Endothelial cell of umbilical vein (primary cell): ENCODE measurements around the gene DCUN1D4. TPM values are rescaled to one million over a fixed set of nuclear protein-coding genes. Genes with fewer than 3 reads are reported as not detected.

Experiments
- BruUV-seq: library from RNA; stranded (reverse); fragments of 400-500 nt; replicated peaks from 2 replicates; lab custom pipeline; 2021; lab: Mats Ljungman, UMichigan
- CTCF ChIA-PET: fragments of 300-600, 350-600 bp; sonication (Branson Sonifier 250); formaldehyde crosslinking; loops from one replicate; lab custom pipeline; 2021; ENCODE audit warnings: antibody characterized with exemption, inconsistent platforms; lab: Charles Lee
- POLR2A ChIA-PET: fragments of 300-600, 350-600 bp; sonication (Branson Sonifier 250); formaldehyde crosslinking; loops from one replicate; lab custom pipeline; 2021; ENCODE audit warnings: antibody characterized with exemption, inconsistent platforms; lab: Charles Lee
- DNase-seq: peaks from one replicate; pipeline ENCODE4 v3.0.0-alpha.2; 2011; ENCODE audit warnings: low read depth, low spot score
- FAIRE-seq: peaks from 2 replicates; lab custom pipeline; 2011; peaks lifted over from hg19 to GRCh38; lab: Jason Lieb, UNC
- H2AFZ ChIP-seq: 2 replicates; pipeline ENCODE4 v1.6.0; 2012; ENCODE audit warnings: low read depth, low read length, control low read depth, inconsistent platforms
- H3K27ac ChIP-seq: 2 replicates; pipeline ENCODE4 v1.5.1; 2011; ENCODE audit warnings: low read depth, mild to moderate bottlenecking, control low read depth, low read length, moderate library complexity; ENCODE audit not compliant: insufficient read depth
- H3K27me3 ChIP-seq, 2 experiments: 2 replicates each; pipeline versions ENCODE4 v1.6.0 to v1.6.1; 2011; ENCODE audit warnings: low read length in 2 of 2, mixed read lengths in 1 of 2; ENCODE audit not compliant: control insufficient read depth in 2 of 2, insufficient read depth in 2 of 2
- H3K36me3 ChIP-seq, 2 experiments: 2 replicates in 1 of 2; 3 replicates in 1 of 2; pipeline ENCODE4 v1.5.1; 2011; ENCODE audit warnings: low read length in 2 of 2, mild to moderate bottlenecking in 1 of 2, moderate library complexity in 1 of 2; ENCODE audit not compliant: control insufficient read depth in 2 of 2, insufficient read depth in 2 of 2; ENCODE audit errors: extremely low read depth in 1 of 2
- H3K4me1 ChIP-seq: 3 replicates; pipeline ENCODE4 v1.5.1; 2011; ENCODE audit warnings: mild to moderate bottlenecking, low read length; ENCODE audit not compliant: control insufficient read depth, insufficient read depth; ENCODE audit errors: extremely low read depth
- H3K4me2 ChIP-seq: 2 replicates; pipeline ENCODE4 v1.6.1; 2011; ENCODE audit warnings: low read length, control low read depth, mixed read lengths; ENCODE audit not compliant: insufficient read depth
- H3K4me3 ChIP-seq, 3 experiments: fragments of 200-600 bp in 1 of 3; sonication (generic), shearing (Covaris generic) in 1 of 3; replicated peaks in 1 of 3; 2 replicates each; pipeline ENCODE4 v1.5.1; 2011 to 2016; ENCODE audit warnings: control low read depth in 3 of 3, low read length in 3 of 3, mild to moderate bottlenecking in 2 of 3, inconsistent platforms in 1 of 3, low read depth in 1 of 3, moderate library complexity in 1 of 3; ENCODE audit not compliant: insufficient read depth in 1 of 3
- H3K79me2 ChIP-seq: 2 replicates; pipeline ENCODE4 v1.6.0; 2012; ENCODE audit warnings: low read length, inconsistent platforms; ENCODE audit not compliant: control insufficient read depth, insufficient read depth
- H3K9ac ChIP-seq: replicated peaks from 2 replicates; pipeline ENCODE3; 2011; ENCODE audit warnings: low read length, control low read depth; ENCODE audit not compliant: insufficient read depth; ENCODE audit errors: extremely low read depth
- H3K9me1 ChIP-seq: replicated peaks from 3 replicates; pipeline ENCODE4 v1.6.0; 2011; ENCODE audit warnings: mild to moderate bottlenecking, low read length; ENCODE audit not compliant: control insufficient read depth, insufficient read depth; ENCODE audit errors: extremely low read depth
- H3K9me3 ChIP-seq: replicated peaks from 2 replicates; pipeline ENCODE4 v1.5.1; 2012; ENCODE audit warnings: low read length, inconsistent platforms; ENCODE audit not compliant: control insufficient read depth, insufficient read depth
- H4K20me1 ChIP-seq: replicated peaks from 2 replicates; pipeline ENCODE3; 2011; ENCODE audit warnings: mild to moderate bottlenecking, low read length; ENCODE audit not compliant: control insufficient read depth, insufficient read depth; ENCODE audit errors: extremely low read depth
- EZH2 ChIP-seq: IDR thresholded peaks from 2 replicates; pipeline ENCODE4 v1.6.1; 2012; ENCODE audit warnings: borderline replicate concordance, low read depth, mild to moderate bottlenecking, moderate library complexity, low read length, inconsistent platforms; ENCODE audit not compliant: severe bottlenecking
- FOS ChIP-seq: IDR thresholded peaks from 2 replicates; pipeline ENCODE4 v1.6.1; 2011; ENCODE audit warnings: mild to moderate bottlenecking, low read length, moderate library complexity, borderline replicate concordance; ENCODE audit not compliant: insufficient read depth
- GATA2 ChIP-seq: IDR thresholded peaks from 2 replicates; pipeline ENCODE4 v1.7.0; 2011; ENCODE audit warnings: low read depth, mild to moderate bottlenecking, moderate library complexity, mixed read lengths, low read length; ENCODE audit not compliant: insufficient read length, insufficient read depth
- JUN ChIP-seq: IDR thresholded peaks from 2 replicates; pipeline ENCODE4 v1.6.1; 2011; ENCODE audit warnings: borderline replicate concordance, low read depth; ENCODE audit not compliant: insufficient read length, insufficient read depth
- MYC ChIP-seq: IDR thresholded peaks from one replicate; pipeline ENCODE4 v1.6.1; 2011; ENCODE audit warnings: mild to moderate bottlenecking, low read depth, low read length
- POLR2A ChIP-seq: IDR thresholded peaks from 2 replicates; pipeline ENCODE4 v1.6.1; 2012; ENCODE audit warnings: low read depth, mild to moderate bottlenecking, control low read depth, low read length
- POLR2AphosphoS5 ChIP-seq: IDR thresholded peaks from 2 replicates; pipeline ENCODE4 v1.6.1; 2012; ENCODE audit warnings: low read depth, mild to moderate bottlenecking, control low read depth, low read length, moderate library complexity; ENCODE audit not compliant: insufficient read depth
- dilution Hi-C: fragments of 300-500 bp; cut with MboI; formaldehyde crosslinking; loops from one replicate; pipeline ENCODE4 v1.15.0; 2019; ENCODE audit warnings: low sequenced_read_pairs; ENCODE audit not compliant: extremely low pct_ligation_motif_present
- intact Hi-C: fragments of 100-400 bp; cut with micrococcal nuclease; formaldehyde crosslinking; loops from one replicate; pipeline ENCODE4 v1.10.0; 2022
- polyA plus RNA-seq, 4 experiments: library from polyadenylated mRNA; depleted of rRNA in 3 of 4; stranded (reverse) in 3 of 4; unstranded in 1 of 4; fragments of >200 nt; gene quantifications; 2 replicates each; pipeline versions ENCODE4 v1.2.1 to v1.2.3, GENCODE V29; 2011 to 2012; ENCODE audit warnings: missing spikeins in 1 of 4
- total RNA-seq: library from RNA; stranded (reverse); gene quantifications from 2 replicates; pipeline ENCODE4 v1.2.3, GENCODE V29; 2021
- TF ChIP-seq, protein P1 (sequence below), 2 donors: IDR thresholded peaks; 1 replicate in 1 of 2; 2 replicates in 1 of 2; pipeline ENCODE4 v1.5.1; 2011; ENCODE audit warnings: low read length in 2 of 2, mild to moderate bottlenecking in 2 of 2, moderate library complexity in 2 of 2, control low read depth in 1 of 2, inconsistent platforms in 1 of 2, low read depth in 1 of 2; ENCODE audit not compliant: insufficient read depth in 1 of 2; ENCODE audit errors: extremely low read depth in 1 of 2
- TF ChIP-seq, protein P2 (sequence below): IDR thresholded peaks from 2 replicates; pipeline ENCODE4 v1.6.1; 2011; ENCODE audit not compliant: insufficient read depth, insufficient read length

Gene DCUN1D4
- total and polyA plus RNA-seq, 2 donors (not counting 3 experiments of a cell fraction or from before 2014, with no cell fraction given): 24.8 to 50.6 TPM

DNA sequence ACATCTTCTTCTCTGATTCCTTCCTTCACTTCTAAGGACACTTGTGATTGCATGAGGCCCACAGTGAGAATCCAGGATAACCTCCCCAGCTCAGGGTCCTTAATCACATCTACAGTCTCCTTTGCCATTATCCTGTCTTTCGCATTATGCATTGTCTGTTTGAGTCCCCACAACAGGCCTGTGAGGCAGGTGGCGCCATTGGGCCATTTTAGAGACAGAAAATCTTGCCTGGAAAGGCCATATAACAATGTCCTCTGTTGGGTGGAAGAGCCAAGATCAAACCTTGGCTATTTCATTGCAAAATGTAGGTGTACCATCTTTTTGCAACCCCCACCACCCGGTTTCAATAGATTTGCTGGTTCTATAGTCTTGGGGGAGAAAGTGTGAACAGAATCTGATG lies 11.8 kb upstream of the DCUN1D4 start:
- ChIA-PET CTCF (interaction anchor here (0.6 to 3.5 kb wide), 7 partner anchors 12 to 196 kb away, joined by 3 to 13 read pairs (median 3); partner anchors contain the start of gene DCUN1D4), POLR2A (no interaction called here)
- Histone ChIP-seq H3K79me2 (no peaks in the 10 kb centered on the region), H3K9me1 (no peaks in the 10 kb centered on the region), H3K4me2 (no peak overlapping the region), H2AFZ (no peak overlapping the region), H3K9me3 (no peaks in the 10 kb centered on the region), H3K9ac (no peak overlapping the region), H3K4me1 (no peaks in the 10 kb centered on the region), H4K20me1 (no peaks in the 10 kb centered on the region), H3K36me3 (no peaks in the 10 kb centered on the region), H3K4me3 (no peak overlapping the region), H3K27me3 (peaks cover 13% of the 10 kb centered on the region in 2 experiments), H3K27ac (no peak overlapping the region)
- BruUV-seq: no TSS peak
- TF ChIP-seq, protein P1, sequence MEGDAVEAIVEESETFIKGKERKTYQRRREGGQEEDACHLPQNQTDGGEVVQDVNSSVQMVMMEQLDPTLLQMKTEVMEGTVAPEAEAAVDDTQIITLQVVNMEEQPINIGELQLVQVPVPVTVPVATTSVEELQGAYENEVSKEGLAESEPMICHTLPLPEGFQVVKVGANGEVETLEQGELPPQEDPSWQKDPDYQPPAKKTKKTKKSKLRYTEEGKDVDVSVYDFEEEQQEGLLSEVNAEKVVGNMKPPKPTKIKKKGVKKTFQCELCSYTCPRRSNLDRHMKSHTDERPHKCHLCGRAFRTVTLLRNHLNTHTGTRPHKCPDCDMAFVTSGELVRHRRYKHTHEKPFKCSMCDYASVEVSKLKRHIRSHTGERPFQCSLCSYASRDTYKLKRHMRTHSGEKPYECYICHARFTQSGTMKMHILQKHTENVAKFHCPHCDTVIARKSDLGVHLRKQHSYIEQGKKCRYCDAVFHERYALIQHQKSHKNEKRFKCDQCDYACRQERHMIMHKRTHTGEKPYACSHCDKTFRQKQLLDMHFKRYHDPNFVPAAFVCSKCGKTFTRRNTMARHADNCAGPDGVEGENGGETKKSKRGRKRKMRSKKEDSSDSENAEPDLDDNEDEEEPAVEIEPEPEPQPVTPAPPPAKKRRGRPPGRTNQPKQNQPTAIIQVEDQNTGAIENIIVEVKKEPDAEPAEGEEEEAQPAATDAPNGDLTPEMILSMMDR (IDR thresholded peaks at IDR 0.05; ENCODE audit: extremely low read depth in 1 of 2, insufficient read depth in 1 of 2, low read depth in 1 of 2, low read length in 2 of 2): peak; percentile 54 to 62
- TF ChIP-seq POLR2A: no peak
- dilution Hi-C loops (no loop called here), intact Hi-C loops (loop anchor here (1.0 kb wide), 1 partner anchor 195 kb away; no protein-coding TSS in a partner anchor)
- peak; percentile 60 for DNase-seq
- peak; percentile 77 for FAIRE-seq

DNA sequence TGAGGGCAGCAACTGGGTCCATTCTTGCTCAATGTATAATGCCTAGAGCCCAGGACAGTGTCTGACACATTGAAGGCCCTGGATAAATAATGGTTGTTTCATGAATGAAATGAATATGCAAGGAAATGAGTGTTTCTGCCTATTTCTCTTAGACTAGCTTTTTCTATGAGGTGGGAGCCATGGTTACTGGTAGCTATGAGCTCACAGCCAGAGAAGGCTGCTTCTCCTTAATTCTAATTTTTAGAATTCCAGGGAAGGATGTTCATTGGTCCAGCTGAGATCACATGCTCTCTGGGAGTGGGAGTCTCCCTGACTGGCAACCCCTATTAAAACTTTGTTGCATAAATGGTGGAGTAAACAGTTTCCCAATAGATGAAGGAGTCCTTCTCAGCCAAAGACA lies 9.7 kb upstream of the DCUN1D4 start:
- Histone ChIP-seq H3K9me1 (no peaks in the 10 kb centered on the region), H3K27me3 (peaks cover 13% of the 10 kb centered on the region in 2 experiments), H3K4me1 (no peaks in the 10 kb centered on the region), H2AFZ (no peak overlapping the region), H3K36me3 (no peaks in the 10 kb centered on the region), H3K27ac (no peak overlapping the region), H3K9me3 (no peaks in the 10 kb centered on the region), H4K20me1 (no peaks in the 10 kb centered on the region), H3K79me2 (no peaks in the 10 kb centered on the region), H3K4me2 (no peak overlapping the region), H3K4me3 (no peak overlapping the region), H3K9ac (no peak overlapping the region)
- intact Hi-C loops: no loop called here
- no peak for FAIRE-seq
- dilution Hi-C loops: no loop called here
- no peak for DNase-seq
- CTCF ChIA-PET: interaction anchor here (0.7 to 3.5 kb wide), 5 partner anchors 9 to 195 kb away, joined by 3 to 12 read pairs (median 3); partner anchors contain the start of gene DCUN1D4
- no TSS peak for BruUV-seq
- POLR2A ChIA-PET: no interaction called here
- TF ChIP-seq POLR2AphosphoS5 (no peak), FOS (no peak), GATA2 (no peak), POLR2A (no peak), MYC (no peak), EZH2 (no peak), JUN (no peak)
- TF ChIP-seq, protein P1 (IDR thresholded peaks at IDR 0.05; ENCODE audit: extremely low read depth in 1 of 2, insufficient read depth in 1 of 2, low read depth in 1 of 2, low read length in 2 of 2): no peak
- TF ChIP-seq, protein P2, sequence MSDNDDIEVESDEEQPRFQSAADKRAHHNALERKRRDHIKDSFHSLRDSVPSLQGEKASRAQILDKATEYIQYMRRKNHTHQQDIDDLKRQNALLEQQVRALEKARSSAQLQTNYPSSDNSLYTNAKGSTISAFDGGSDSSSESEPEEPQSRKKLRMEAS: no peak
